ENCODE data around the gene SMAD3. TPM values are rescaled to one million over a fixed set of nuclear protein-coding genes. Genes with fewer than 3 reads are reported as not detected.
A peak's percentile ranks its signal among the peaks of the same experiment; 100 is the strongest.

SMAD3 gene
- total and polyA plus RNA-seq, 2 of the 8 experiments (the other 6 are each of a cell fraction or from before 2014, with no cell fraction given): 10.1 to 12.4 TPM

DNA sequence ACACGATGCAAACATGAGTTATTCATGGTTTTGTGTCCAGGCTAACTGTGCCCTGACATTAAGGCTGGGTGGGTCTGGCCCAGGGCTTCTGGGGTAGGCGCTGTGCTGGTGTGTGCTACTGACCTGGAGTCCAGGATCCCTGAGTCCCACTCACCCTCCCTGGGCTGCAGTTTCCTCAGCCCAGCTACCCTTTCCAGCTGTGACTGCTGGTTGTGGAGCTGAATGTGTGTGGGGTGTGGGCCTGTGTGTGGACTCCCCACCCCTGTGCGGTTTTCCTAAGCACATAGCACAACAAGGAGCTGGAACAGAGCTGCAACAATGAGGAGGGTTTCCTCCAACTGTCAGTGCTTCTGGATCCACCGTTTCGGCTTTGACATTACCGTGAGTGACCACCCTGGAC, 38.0 kb downstream of the SMAD3 start:
- Histone ChIP-seq H3K18ac (ENCODE audit: extremely low read depth, low read length) (no peak overlapping the region), H3K56ac (replicated peaks; ENCODE audit: insufficient read length, low read depth, low read length) (no peak overlapping the region), H3K14ac (ENCODE audit: insufficient read length) (no peak overlapping the region), H2BK120ac (replicated peaks; ENCODE audit: low read depth, low read length) (no peak overlapping the region), H2BK12ac (ENCODE audit: low read depth, low read length) (peak overlapping the region; percentile 10; the same call in 1 of the 2 replicates), H3K4ac (replicated peaks; ENCODE audit: insufficient read length, low read depth, low read length) (no peak overlapping the region), H3K4me3 (ENCODE audit: extremely low read depth in 1 of 4, insufficient read depth in 2 of 4, low read depth in 3 of 4, low read length in 4 of 4) (no peak overlapping the region), H2AK5ac (ENCODE audit: low read depth, low read length) (peak overlapping the region; percentile 66; the same call in 1 of the 2 replicates), H4K20me1 (replicated peaks in 1 of 2; ENCODE audit: control insufficient read depth in 1 of 2, insufficient read depth in 2 of 2, low read length in 2 of 2) (peaks cover 0 to 2% of the 10 kb centered on the region in 2 experiments), H3K79me1 (ENCODE audit: low read depth, low read length) (peaks cover 8% of the 10 kb centered on the region), H2BK20ac (ENCODE audit: low read length) (no peak overlapping the region), H3K9me3 (ENCODE audit: insufficient read depth in 2 of 2, low read depth in 1 of 2, low read length in 1 of 2) (no peaks in the 10 kb centered on the region), H4K91ac (replicated peaks; ENCODE audit: insufficient read length, low read length) (no peak overlapping the region), H3K36me3 (ENCODE audit: control insufficient read depth in 2 of 4, insufficient read depth in 4 of 4, low read length in 3 of 4) (no peaks in the 10 kb centered on the region), H4K5ac (ENCODE audit: insufficient read length, low read depth, low read length) (no peak overlapping the region), H3K79me2 (ENCODE audit: control insufficient read depth in 1 of 2, insufficient read depth in 2 of 2, low read length in 2 of 2) (peaks cover 0 to 17% of the 10 kb centered on the region in 2 experiments; a peak in 1 of 4 replicates), H4K8ac (ENCODE audit: extremely low read depth, insufficient read depth, low read length) (0 out of 2 replicates have a peak overlapping the region, but pooled peaks have one; percentile 28), H3K27ac (ENCODE audit: low read depth, low read length) (no peak overlapping the region), H2BK15ac (ENCODE audit: low read length) (no peak overlapping the region), H3K27me3 (replicated peaks in 1 of 4; ENCODE audit: control insufficient read depth in 3 of 4, extremely low read depth in 1 of 4, insufficient read depth in 3 of 4, low read length in 3 of 4) (no peaks in the 10 kb centered on the region), H2BK5ac (ENCODE audit: low read depth, low read length) (no peak overlapping the region), H3K4me1 (replicated peaks in 1 of 4; ENCODE audit: control insufficient read depth in 3 of 4, insufficient read depth in 4 of 4, low read length in 3 of 4) (peaks cover 0 to 9% (median 0%) of the 10 kb centered on the region in 4 experiments; a peak in 5 of 7 replicates), H3K23ac (ENCODE audit: insufficient read length) (no peak overlapping the region), H2AFZ (ENCODE audit: low read length) (no peak overlapping the region), H3K23me2 (ENCODE audit: low read depth, low read length) (no peaks in the 10 kb centered on the region), H3K9ac (replicated peaks in 1 of 4; ENCODE audit: extremely low read depth in 1 of 4, low read depth in 3 of 4, low read length in 3 of 4) (no peak overlapping the region), H3K4me2 (ENCODE audit: insufficient read depth in 1 of 2, low read depth in 2 of 2, low read length in 2 of 2) (no peak overlapping the region)
- WGBS, 2 experiments (ENCODE audit: extremely low coverage in 1 of 2, insufficient coverage in 1 of 2, insufficient read length in 1 of 2, insufficient replicate concordance in 2 of 2, low coverage in 1 of 2, low lambda C conversion rate in 2 of 2, missing lambda C conversion rate in 1 of 2): 90% methylated on average over 6 of the region's 6 CpGs; no CpG with 5 or more reads in 1 of the 2 experiments
- POLR2A ChIA-PET (ENCODE audit: partially characterized antibody): interaction anchor here (0.9 kb wide), 1 partner anchor 39 kb away, joined by 4 read pairs; no protein-coding TSS in a partner anchor
- DNase-seq (ENCODE audit: low read depth in 1 of 2, low spot score in 2 of 2): no peak
- TF ChIP-seq CHD2 (IDR thresholded peaks at IDR 0.05; ENCODE audit: low read length) (no peak), SP2 (IDR thresholded peaks at IDR 0.05; ENCODE audit: low read length) (no peak), GTF2F1 (IDR thresholded peaks at IDR 0.05; ENCODE audit: borderline replicate concordance, low read depth, low read length) (no peak), HDAC2 (IDR thresholded peaks at IDR 0.05; ENCODE audit: borderline replicate concordance in 1 of 2, low read depth in 2 of 2, low read length in 2 of 2) (no peak), RNF2 (IDR thresholded peaks at IDR 0.05; ENCODE audit: borderline replicate concordance, low read depth, low read length, missing control alignments, poor library complexity, severe bottlenecking) (no peak)
- CTCF ChIA-PET (ENCODE audit: partially characterized antibody): interaction anchor here (0.6 to 2.3 kb wide), 4 partner anchors 11 to 154 kb away, joined by 3 to 7 read pairs (median 5); no protein-coding TSS in a partner anchor
- FAIRE-seq: no peak

All from H1 (cell line).